SK-N-SH treated with all-trans-retinoic acid at 6 μM for 48 hours (cell line): ENCODE measurements around the gene MYOM3.

Source experiments
- ARNTL ChIP-seq: fragments of 450-650 bp; formaldehyde crosslinking; IDR thresholded peaks from 2 replicates; pipeline ENCODE4 v1.5.0; 2020; ENCODE audit warnings: low read depth, mild to moderate bottlenecking, moderate library complexity, borderline replicate concordance
- CSDC2 ChIP-seq: fragments of 250-450 bp; sonication (Bioruptor Pico); IDR thresholded peaks from 2 replicates; pipeline ENCODE4 v1.5.0; 2020; ENCODE audit warnings: mild to moderate bottlenecking, moderate library complexity
- OSR1 ChIP-seq: fragments of 250-450 bp; sonication (Bioruptor Pico); IDR thresholded peaks from 2 replicates; pipeline ENCODE4 v1.8.0; 2022; ENCODE audit warnings: moderate library complexity, mild to moderate bottlenecking, inconsistent platforms
- PATZ1 ChIP-seq: fragments of 250-450 bp; sonication (Bioruptor Pico); IDR thresholded peaks from 2 replicates; pipeline ENCODE4 v1.8.0; 2020; ENCODE audit warnings: mild to moderate bottlenecking, moderate library complexity, borderline replicate concordance
- TCF4 ChIP-seq: fragments of 250-450 bp; sonication (Bioruptor Pico); IDR thresholded peaks from 2 replicates; pipeline ENCODE4 v1.8.0; 2021; ENCODE audit warnings: mild to moderate bottlenecking, moderate library complexity, borderline replicate concordance
- TOX ChIP-seq: fragments of 250-450 bp; sonication (Bioruptor Pico); IDR thresholded peaks from 2 replicates; pipeline ENCODE4 v1.8.0; 2021; ENCODE audit warnings: mild to moderate bottlenecking, moderate library complexity, borderline replicate concordance
- TSHZ2 ChIP-seq: fragments of 250-450 bp; sonication (Bioruptor Pico); IDR thresholded peaks from 2 replicates; pipeline ENCODE4 v1.5.0; 2020; ENCODE audit warnings: mild to moderate bottlenecking, moderate library complexity
- TF ChIP-seq, protein P1 (sequence below): fragments of 250-450 bp; sonication (Bioruptor Pico); IDR thresholded peaks from 2 replicates; pipeline ENCODE4 v1.5.1; 2020; ENCODE audit warnings: low read depth, mild to moderate bottlenecking, moderate library complexity

GRCh38 chr1:24085007-24085406, 26.9 kb downstream of the MYOM3 start:
- no peak for TF ChIP-seq OSR1
- TF ChIP-seq, protein P1, sequence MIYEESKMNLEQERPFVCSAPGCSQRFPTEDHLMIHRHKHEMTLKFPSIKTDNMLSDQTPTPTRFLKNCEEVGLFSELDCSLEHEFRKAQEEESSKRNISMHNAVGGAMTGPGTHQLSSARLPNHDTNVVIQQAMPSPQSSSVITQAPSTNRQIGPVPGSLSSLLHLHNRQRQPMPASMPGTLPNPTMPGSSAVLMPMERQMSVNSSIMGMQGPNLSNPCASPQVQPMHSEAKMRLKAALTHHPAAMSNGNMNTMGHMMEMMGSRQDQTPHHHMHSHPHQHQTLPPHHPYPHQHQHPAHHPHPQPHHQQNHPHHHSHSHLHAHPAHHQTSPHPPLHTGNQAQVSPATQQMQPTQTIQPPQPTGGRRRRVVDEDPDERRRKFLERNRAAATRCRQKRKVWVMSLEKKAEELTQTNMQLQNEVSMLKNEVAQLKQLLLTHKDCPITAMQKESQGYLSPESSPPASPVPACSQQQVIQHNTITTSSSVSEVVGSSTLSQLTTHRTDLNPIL (CRISPR knock-in tag) = no peak
- TF ChIP-seq TCF4 (CRISPR knock-in tag) = no peak
- no peak for TF ChIP-seq TOX (CRISPR knock-in tag)
- TF ChIP-seq TSHZ2 = no peak
- TF ChIP-seq PATZ1 (CRISPR knock-in tag) = no peak
- TF ChIP-seq CSDC2 (CRISPR knock-in tag) = no peak
- TF ChIP-seq ARNTL (CRISPR knock-in tag) = no peak
